ENCODE data around the gene NUP62. TPM values are rescaled to one million over a fixed set of nuclear protein-coding genes. Genes with fewer than 3 reads are reported as not detected.

The NUP62 gene
- total RNA-seq, 1 donor from 2014 or later: 30.4 TPM

DNA sequence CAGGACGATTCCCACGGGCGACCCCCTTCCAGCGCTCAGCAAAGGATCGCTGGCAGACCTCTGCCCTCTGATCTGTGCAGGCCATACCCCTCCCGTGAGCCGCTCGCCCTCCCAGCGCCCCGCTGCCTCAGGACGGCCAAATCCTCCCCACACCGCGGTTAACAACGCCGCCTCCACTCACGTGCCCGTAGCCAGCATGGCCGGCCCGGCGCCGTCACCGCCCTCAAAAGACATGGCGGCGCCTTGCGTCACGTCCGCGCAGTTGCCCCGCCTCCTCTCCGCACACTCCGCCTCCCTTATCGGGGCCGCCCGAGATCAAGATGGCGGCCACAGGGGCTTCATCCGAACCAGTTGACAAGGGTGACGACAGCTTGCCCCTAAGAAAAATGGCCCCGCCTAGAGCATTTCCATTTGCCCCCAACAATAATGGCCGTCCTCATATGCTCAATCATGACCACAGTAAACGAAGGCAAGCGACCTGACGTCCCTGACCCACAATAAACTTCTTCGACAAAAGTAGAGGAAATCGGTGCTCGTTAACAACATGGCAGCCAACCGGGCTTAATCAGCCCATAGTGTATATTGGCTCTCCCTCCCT, 52.8 kb downstream of the NUP62 start:
- intact Hi-C loops (cut with DNase I): loop anchor here (1.0 to 10.0 kb wide), 4 partner anchors 60 to 382 kb away; partner anchors contain the start of genes PRMT1 and RPS11
- DNase-seq (ENCODE audit: missing footprints): peak; percentile 99
- peak; percentile 77 for ATAC-seq

DNA sequence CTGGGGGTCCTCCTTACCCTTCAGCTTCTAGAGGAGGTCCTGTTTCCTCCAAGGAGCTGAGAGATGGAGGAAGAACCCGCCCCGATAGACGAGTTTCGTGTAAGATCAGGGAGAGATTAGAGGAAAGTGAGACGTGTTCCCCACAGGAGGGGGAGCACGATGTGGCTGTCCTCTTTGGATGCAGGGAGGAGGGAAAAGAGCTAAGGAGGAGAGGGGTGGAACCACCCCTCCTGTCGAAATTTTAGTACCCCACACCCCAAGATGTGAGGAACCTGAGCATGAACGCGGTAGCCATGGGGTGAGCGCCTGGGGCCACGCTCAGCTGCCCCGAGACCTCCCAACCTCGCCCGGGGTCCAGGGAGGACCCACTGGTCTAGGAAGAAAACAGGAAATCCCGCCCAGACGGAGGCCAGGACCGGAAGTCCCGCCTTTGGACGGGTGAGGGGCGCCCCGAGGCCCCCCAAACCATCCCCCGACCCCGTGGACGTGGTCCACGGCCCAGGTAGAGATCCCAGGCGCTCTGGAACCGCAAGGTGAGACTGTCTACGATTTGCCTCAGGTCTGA, 53.4 kb downstream of the NUP62 start:
- intact Hi-C loops (cut with DNase I): loop anchor here (2.0 to 10.0 kb wide), 3 partner anchors 59 to 381 kb away; partner anchors contain the start of genes PRMT1 and RPS11
- ATAC-seq: peak; percentile 5
- peak; percentile 86 for DNase-seq (ENCODE audit: missing footprints)

DNA sequence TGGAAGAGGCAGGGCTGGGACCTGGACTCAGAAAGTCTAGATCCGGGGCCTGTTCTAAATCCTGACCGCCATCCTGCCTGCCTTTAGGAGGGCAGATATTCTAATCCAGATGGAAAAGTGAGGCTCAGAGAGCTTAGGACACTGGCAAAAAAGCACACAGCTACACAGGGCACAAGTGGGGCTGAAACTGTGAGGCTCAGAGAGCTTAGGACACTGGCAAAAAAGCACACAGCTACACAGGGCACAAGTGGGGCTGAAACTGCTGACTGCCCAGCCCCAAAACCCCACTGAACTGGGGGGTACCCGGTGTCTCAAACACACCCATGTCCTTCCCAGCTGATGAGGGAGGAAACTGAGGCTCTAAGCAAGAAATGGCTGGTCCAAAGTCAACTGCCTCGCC, 54.1 kb downstream of the NUP62 start:
- no peak for ATAC-seq
- no peak for DNase-seq (ENCODE audit: missing footprints)
- intact Hi-C loops (cut with DNase I): loop anchor here (5.0 to 10.0 kb wide), 2 partner anchors 198 to 380 kb away; partner anchors contain the start of genes PRMT1 and RPS11

DNA sequence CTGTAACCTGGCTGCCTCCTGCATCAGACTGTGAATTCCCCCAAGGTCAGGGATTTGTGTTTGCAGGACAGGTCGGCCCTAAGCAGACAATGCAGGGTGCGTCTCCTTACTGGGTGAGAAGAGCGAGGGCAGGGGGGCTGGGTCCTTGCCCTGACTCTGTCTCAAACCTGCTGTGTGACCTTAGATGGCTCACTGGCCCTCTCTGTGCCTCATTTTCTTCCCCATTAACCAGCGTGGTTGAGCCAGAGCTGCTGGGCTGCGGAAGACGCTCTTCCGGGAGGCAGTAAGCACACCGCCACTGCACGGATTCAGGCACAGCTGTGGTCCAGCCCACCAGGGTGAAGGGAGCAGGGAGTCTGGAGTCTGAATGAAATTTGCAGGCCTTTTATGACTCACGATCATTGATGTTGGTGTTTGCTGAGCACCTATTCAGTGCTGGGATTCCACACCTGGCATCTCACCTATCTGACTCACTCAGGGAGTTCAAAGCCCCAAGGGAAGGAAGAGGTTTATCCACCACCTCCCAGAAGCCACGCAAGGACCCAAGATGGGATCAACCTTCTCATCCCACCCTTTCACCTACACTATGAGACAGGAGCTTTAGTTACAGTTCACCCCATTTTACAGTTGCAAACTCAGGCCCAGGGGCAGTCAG, 54.7 kb downstream of the NUP62 start:
- DNase-seq (ENCODE audit: missing footprints) (no peak), ATAC-seq (no peak)
- intact Hi-C loops (cut with DNase I): loop anchor here (5.0 to 10.0 kb wide), 2 partner anchors 197 to 380 kb away; partner anchors contain the start of genes PRMT1 and RPS11

DNA sequence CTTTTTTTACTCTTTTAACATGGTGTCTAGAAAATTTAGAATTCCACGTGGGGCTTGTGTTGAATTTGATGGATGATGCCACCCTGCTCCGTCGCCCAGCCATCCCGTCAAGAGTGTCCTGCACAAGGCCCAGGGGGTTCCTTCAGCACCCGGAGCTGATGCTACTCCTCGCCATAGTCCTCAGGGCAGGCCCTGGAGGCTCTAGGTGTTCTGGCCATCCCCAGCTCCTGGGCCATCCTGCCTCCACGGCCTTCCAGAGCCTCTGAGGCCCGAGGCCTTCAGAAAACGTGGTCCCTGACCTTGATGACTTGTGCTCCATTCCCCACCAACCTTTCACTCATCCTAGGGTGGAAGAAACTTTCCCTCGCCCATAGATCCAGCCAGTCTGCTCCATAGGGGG, 55.5 kb downstream of the NUP62 start:
- intact Hi-C loops (cut with DNase I): loop anchor here (10.0 kb wide), 1 partner anchor 379 kb away; the partner anchor contains the start of gene RPS11
- ATAC-seq: no peak
- DNase-seq (ENCODE audit: missing footprints): no peak

DNA sequence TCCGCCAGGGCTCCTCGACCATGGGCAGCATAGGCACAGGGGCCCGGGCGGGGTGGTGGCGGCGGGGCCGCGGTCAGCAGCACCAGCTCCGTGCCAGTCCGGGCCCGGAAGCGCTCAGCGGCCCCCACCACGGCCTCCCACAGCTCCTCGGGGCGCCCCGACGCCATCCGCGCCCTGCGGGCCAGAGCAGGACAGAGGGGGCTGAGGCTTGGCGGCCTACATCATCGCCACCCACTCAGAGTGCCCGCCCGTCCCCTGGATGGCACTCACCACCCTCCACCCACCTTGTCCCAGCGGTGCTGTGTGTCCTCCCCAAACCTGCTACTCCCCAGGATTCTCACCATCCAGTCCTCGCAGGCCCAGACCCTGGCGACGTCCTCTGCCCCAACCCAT, 56.2 kb downstream of the NUP62 start:
- ATAC-seq (no peak), DNase-seq (ENCODE audit: missing footprints) (no peak)
- intact Hi-C loops (cut with DNase I): loop anchor here (10.0 kb wide), 1 partner anchor 378 kb away; the partner anchor contains the start of gene RPS11

DNA sequence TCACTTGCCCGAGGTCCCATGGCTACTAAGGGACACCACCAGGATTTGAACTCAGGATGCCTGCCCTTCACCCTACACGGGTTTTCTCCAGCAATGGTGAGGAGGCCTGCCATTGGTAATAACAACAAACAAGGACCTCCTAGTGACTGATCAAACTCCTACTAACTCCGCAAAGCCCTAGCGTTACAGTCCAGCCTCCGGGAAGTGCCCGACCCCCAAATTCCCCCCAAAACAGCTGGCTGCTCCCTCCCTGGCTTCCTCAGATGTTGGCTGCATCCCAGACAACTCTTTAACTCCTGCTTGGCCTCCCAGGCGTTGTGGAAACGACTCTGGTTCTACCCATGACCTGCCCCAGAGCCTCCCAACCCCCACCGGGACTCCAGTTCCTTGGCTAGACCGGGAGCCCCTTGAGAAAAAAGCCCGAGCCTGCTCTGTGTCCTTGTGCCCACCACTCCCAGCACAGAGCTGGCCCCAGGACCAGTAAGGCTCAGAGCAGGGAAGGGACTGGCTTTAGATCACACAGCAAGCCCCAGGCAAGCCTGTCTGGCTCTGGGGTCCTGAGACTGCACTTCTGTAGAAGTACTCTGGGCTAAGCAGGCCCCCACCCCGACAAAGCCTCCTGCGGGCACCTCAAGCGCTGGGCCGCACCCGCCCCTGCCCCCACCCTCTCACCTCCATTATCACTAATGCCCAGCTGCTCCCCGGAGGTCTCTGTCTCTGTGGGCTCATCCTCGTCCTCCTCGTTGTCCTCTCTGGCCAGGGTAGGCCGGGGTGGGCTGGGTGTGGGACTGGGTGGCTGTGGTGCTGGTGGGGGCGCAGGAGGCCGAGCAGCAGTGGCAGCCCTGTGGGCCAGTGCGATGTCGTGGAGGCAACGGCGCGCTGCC, 56.8 kb downstream of the NUP62 start:
- ATAC-seq (no peak), DNase-seq (ENCODE audit: missing footprints) (no peak)
- intact Hi-C loops (cut with DNase I): loop anchor here (10.0 kb wide), 1 partner anchor 378 kb away; the partner anchor contains the start of gene RPS11

DNA sequence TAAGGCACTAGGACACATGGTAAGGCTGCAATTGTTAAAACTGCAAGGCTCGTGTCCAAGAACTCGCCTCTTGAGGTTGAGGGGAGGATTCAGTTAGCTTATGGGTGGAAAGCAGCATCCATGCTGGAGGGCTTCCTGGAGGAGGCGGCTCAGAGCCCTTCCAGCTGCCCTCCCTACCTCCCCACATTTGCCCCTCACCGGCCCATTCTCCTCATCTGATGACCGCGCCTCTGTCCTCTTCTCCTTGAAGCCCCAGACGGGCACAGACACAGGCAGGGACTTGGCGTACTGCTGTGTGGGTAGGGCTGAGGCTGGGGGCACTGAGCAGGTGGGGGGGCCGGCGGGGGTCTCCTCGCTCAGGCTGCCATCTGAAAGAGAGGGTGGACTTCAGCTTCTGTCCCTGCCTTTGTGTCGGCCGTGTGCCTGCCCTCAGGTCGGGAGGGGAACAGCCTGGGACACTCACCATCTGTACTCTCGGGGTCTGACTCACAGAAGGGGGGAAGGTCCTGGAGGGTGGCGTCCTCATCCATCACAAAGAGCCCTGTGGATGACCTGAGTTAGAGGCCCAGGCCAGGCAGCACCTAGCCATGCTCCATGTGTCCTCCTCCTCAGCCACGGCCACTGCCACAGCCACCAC, 57.8 kb downstream of the NUP62 start:
- ATAC-seq: no peak
- no peak for DNase-seq (ENCODE audit: missing footprints)
- intact Hi-C loops (cut with DNase I): loop anchor here (10.0 kb wide), 1 partner anchor 377 kb away; the partner anchor contains the start of gene RPS11

DNA sequence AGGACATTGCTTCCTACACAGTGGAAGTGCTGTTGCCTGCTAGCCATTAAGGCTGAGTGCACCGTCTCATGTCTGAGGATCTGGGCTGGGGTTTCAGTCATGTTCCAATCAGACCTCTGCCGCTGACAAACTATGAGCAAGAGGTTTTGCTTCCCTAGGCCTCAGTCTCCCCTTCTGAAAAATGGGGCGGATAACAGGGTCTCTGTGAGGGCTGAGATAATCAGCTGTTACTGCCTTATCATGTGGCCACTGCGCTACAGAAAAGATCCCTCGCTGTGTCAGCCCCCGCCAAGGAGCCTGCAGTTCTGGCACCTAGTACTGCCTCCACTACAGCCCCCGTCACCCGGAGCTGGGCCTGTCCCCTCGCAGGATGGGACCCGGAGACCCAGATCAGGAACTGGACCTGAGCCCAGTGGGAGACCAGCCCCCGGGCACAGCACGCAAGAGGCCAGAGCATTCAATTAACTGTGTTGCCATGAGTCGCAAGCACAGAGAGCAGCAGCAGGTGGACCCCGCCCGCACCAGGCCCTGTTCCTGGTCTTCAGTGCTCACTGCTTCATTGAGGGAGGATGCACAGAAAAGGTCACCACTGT, 58.9 kb downstream of the NUP62 start:
- peak; percentile 61 for DNase-seq (ENCODE audit: missing footprints)
- intact Hi-C loops (cut with DNase I): loop anchor here (10.0 kb wide), 1 partner anchor 376 kb away; the partner anchor contains the start of gene RPS11
- ATAC-seq: no peak

DNA sequence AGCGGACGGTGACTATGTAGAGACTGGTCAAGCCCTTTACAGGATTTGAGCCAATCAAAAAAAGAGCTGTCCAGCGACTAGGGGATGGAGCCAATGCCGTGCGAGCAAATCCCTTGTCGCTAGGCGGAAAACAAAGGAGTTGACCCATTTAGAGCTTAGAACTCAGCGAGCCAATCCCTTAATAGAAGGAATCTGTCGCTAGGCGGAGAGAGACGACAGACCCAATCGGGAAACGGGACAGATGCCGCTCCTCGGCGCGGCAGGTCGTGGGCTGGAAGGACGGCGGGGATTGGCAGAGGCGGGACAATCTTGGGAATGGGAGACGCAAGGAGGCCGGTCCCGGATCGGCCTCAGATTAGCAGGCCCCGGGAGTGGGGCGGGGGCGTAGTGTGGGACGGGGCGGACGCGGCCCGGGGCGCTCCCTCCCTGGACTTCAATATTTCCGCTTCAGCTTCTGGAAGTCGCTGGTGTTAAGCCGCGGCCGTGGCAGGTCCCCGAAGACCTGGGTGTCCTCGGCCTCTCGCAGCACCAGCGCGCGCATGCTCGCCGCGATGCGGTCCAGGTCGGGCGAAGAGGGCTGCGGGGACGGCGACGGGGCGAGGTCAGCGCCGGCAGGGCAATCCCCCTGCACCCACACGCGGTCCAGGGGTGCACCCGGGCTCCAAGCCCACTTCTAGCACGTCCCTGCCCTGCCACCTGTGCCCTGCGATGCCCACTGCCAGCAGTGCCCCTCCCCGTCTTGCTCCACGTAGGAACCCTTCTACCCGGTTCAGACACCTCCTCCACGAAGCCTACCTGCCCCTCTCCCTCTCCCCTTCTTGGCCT, 59.6 kb downstream of the NUP62 start:
- ATAC-seq: peak; percentile 81
- intact Hi-C loops (cut with DNase I): loop anchor here (10.0 kb wide), 1 partner anchor 375 kb away; the partner anchor contains the start of gene RPS11
- peak; percentile 95 for DNase-seq (ENCODE audit: missing footprints)

DNA sequence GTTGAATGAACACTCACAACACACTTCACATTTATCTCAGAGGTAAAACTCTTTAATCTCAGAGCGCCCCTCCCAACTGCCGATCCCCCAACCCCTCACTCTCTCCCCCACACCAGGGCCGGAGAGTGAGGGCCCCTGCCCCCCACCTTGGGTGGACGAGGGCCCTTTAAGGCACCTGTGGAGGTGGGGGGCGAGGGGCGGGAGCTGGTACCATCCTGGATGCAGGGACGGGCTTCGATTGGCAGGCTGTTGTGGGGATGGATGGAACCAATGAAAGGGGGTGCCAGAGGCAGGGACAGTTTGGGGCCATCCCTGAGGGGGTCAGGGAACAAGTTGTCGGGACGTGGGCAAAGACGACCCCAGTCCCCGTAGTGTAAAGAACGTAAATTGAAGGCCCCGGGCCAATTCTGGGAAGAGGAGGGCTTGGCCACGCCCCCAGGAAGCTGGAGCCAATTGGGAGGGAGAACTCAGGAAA, 60.3 kb downstream of the NUP62 start:
- DNase-seq (ENCODE audit: missing footprints): no peak
- ATAC-seq: peak; percentile 3
- intact Hi-C loops (cut with DNase I): no loop called here

DNA sequence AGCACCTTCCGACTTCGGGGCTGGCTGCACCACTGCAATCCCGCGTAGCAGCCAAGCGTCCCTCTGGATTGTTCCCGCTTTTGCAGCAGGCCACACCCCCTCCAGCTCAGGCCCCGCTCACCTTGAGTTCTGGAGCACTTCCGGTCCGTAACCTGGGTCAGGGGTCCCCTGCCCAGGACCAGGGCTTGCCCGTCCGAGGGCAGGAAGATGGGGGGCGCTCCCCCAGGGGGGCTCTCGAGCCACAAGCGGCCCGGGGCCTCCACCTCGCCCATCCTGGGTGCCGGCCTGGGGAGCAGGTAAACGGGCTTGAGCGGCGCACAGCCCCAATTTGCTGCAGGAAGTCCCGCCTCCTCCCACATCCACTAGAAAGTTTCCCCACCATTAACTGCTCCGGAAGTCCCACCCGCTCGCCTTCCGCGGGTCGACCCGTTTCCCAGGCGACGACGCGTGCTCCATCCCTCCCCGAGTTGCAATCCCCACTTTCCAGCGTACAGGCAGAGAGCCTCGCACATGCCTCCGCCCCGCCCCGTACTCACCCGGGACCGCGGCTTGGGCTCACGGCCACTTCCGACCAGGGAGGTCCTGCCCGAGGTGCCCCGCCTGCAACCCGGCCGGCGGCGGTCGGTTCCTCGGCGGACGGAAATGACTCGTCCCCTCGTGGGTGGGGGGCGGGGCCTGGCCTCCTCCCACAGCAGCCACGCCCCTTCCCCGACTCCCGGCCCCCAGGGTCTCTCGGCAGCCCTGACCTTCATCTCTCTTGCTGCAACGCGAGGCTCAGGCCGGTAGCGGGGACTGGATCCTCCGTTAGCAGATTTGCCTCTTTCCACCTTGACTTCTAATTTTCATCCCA, 62.1 kb downstream of the NUP62 start, which contains the start of gene PNKP:
TSS of gene PNKP (minus strand) at position 644 of the 850 bp plus-strand sequence. CDS start at position 272, 372 bp downstream.
- intact Hi-C loops (cut with DNase I): loop anchor here (2.0 kb wide), 1 partner anchor 16 kb away; the partner anchor contains the start of gene PTOV1
- DNase-seq (ENCODE audit: missing footprints) (peak; percentile 96), ATAC-seq (peak; percentile 64)

DNA sequence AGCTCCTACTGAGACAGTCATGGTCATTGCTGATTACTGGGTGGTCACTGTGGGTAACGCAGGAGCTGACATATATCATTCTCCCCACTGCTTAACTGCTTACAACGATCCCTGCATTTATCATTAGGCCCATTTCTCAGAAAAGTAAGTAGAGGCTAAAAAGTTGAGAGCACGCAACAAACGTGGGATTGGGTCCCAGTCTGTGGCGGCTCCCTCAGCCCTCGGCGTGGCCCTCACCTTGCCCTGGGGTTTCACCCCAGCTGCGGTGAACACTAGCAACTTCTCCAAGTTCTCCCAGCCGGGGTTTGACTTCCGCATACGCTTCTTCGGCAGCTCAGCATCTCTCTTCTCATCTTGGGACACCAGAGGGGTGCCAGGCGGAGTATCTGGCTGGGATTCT, 64.4 kb downstream of the NUP62 start:
- DNase-seq (ENCODE audit: missing footprints): no peak
- intact Hi-C loops (cut with DNase I): no loop called here
- ATAC-seq: no peak

DNA sequence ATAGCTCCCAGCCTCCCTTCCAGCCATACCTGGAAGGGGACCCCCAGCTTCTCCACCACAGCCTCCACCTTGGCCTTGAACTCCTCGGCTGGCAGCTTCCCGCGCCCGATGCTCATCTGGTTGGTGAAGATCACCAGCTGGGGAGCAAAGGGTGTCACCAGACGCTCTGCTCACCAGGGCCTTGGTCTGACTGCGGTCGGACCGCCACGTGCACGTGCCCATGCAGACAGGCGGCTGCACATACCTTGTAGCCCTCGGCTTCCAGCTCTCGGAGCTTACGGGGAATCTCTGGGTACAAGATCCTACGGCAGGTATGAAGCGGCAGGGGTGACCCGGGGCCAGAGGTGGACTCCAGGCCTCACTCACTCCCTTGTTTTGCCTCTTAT, 65.4 kb downstream of the NUP62 start:
- peak; percentile 46 for DNase-seq (ENCODE audit: missing footprints)
- ATAC-seq: no peak
- intact Hi-C loops (cut with DNase I): no loop called here

DNA sequence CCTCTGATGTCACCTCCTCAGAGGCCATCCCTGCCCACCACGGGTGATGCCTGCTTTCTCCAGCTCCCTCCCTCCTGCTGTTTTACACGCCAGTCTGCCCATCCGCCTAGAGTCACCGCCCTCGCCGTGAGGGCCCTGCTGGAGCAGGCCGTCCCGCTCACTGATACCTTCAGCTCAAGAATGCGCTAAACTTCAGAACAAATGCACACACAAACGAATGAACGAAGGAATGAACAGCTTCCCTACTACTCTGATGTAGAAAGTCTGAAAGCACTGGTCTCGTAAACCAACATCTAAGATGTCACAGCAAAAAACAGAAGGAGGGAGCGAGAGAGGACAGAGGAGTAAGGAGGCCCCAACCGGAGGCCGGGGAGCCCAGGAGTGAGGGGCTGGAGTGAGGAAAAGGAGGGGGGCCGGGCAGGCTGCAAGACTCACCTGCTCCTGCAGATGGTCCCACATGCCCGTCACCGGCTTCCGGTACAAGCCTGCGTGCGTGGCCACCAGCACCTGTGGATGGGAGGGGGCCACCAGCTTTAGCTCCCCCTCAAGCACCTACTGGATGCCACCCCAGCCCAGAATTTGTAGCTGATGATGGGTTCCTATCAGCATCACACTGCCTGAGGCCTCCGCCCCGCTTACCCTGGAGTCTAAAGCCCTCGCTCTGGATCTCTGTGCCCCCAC, 65.9 kb downstream of the NUP62 start:
- intact Hi-C loops (cut with DNase I): no loop called here
- no peak for ATAC-seq

More for the DNA sequence above, 65.9 kb downstream of the NUP62 start:
- DNase-seq (ENCODE audit: missing footprints): no peak
